Vagina (tissue), 2 donors: ENCODE results near the gene CRELD2. TPM values are rescaled to one million over a fixed set of nuclear protein-coding genes. Genes with fewer than 3 reads are reported as not detected.

ENCODE experiments used
- DNase-seq, 2 donors: peaks; one replicate each; pipeline ENCODE4 v3.0.0-alpha.2; 2017; ENCODE audit errors: extremely low spot score in 2 of 2
- H3K27ac ChIP-seq: fragments of 200-600 bp; sonication (generic); one replicate; pipeline ENCODE4 v1.5.1; 2019
- H3K27me3 ChIP-seq: fragments of 200-600 bp; sonication (generic); one replicate; pipeline ENCODE4 v1.5.1; 2019
- H3K36me3 ChIP-seq, 2 donors: fragments of 200-600 bp; sonication (generic); one replicate each; pipeline ENCODE4 v1.5.1; 2017 to 2019
- H3K4me1 ChIP-seq: fragments of 200-600 bp; sonication (generic); one replicate; pipeline ENCODE4 v1.5.1; 2019
- H3K4me3 ChIP-seq, 2 donors: fragments of 200-600 bp; sonication (generic); 1 replicate in 1 of 2; 2 replicates in 1 of 2; pipeline ENCODE4 v1.5.1; 2016 to 2019
- H3K9me3 ChIP-seq: fragments of 200-600 bp; sonication (generic); one replicate; pipeline ENCODE4 v1.5.1; 2019
- POLR2A ChIP-seq, 2 donors: fragments of 450-650 bp; IDR thresholded peaks; one replicate each; pipeline ENCODE4 v1.6.1; 2017; ENCODE audit warnings: antibody characterized with exemption in 2 of 2, mild to moderate bottlenecking in 2 of 2, moderate library complexity in 2 of 2
- POLR2AphosphoS5 ChIP-seq, 2 donors: sonication (generic); formaldehyde crosslinking; IDR thresholded peaks; one replicate each; pipeline ENCODE4 v1.9.0; 2017; ENCODE audit warnings: antibody characterized with exemption in 2 of 2, mild to moderate bottlenecking in 2 of 2, low read depth in 1 of 2; ENCODE audit not compliant: insufficient read depth in 1 of 2
- intact Hi-C: fragments of 100-400 bp; cut with DNase I; formaldehyde crosslinking; loops from one replicate; pipeline ENCODE4 v1.15.1; 2023
- total RNA-seq: library from RNA; depleted of rRNA; stranded (reverse); fragments of >200 nt; gene quantifications from one replicate; pipeline ENCODE4 v1.2.3, GENCODE V29; 2016
- TF ChIP-seq, protein P1 (sequence below), 3 experiments: fragments of 450-650 bp in 2 of 3; fragments of 200-600 bp in 1 of 3; sonication (generic) in 1 of 3; IDR thresholded peaks; one replicate each; pipeline ENCODE4 v1.5.1; 2017 to 2019; ENCODE audit warnings: antibody characterized with exemption in 3 of 3, mild to moderate bottlenecking in 2 of 3, moderate library complexity in 2 of 3

The CRELD2 gene
- total RNA-seq, 1 donor from 2014 or later = 34.4 TPM

- TF ChIP-seq POLR2A (IDR thresholded peaks at IDR 0.05) (no peak), POLR2AphosphoS5 (IDR thresholded peaks at IDR 0.05; ENCODE audit: insufficient read depth in 1 of 2, low read depth in 1 of 2) (no peak)
- TF ChIP-seq, protein P1, sequence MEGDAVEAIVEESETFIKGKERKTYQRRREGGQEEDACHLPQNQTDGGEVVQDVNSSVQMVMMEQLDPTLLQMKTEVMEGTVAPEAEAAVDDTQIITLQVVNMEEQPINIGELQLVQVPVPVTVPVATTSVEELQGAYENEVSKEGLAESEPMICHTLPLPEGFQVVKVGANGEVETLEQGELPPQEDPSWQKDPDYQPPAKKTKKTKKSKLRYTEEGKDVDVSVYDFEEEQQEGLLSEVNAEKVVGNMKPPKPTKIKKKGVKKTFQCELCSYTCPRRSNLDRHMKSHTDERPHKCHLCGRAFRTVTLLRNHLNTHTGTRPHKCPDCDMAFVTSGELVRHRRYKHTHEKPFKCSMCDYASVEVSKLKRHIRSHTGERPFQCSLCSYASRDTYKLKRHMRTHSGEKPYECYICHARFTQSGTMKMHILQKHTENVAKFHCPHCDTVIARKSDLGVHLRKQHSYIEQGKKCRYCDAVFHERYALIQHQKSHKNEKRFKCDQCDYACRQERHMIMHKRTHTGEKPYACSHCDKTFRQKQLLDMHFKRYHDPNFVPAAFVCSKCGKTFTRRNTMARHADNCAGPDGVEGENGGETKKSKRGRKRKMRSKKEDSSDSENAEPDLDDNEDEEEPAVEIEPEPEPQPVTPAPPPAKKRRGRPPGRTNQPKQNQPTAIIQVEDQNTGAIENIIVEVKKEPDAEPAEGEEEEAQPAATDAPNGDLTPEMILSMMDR (IDR thresholded peaks at IDR 0.05) = no peak
- no peak for DNase-seq
- Histone ChIP-seq H3K4me3 (no peak overlapping the region), H3K27ac (no peak overlapping the region), H3K4me1 (no peaks in the 10 kb centered on the region), H3K9me3 (no peaks in the 10 kb centered on the region), H3K27me3 (no peaks in the 10 kb centered on the region), H3K36me3 (peaks cover 0 to 31% of the 10 kb centered on the region in 2 donors)
- intact Hi-C loops = no loop called here
Measured at GRCh38 chr22:49884503-49885260, 33.8 kb upstream of the CRELD2 start.

GRCh38 chr22:49885281-49885680 is 33.2 kb upstream of the CRELD2 start:
- Histone ChIP-seq H3K9me3 (no peaks in the 10 kb centered on the region), H3K4me1 (no peaks in the 10 kb centered on the region), H3K36me3 (peaks cover 0 to 31% of the 10 kb centered on the region in 2 donors), H3K27ac (no peak overlapping the region), H3K4me3 (no peak overlapping the region), H3K27me3 (no peaks in the 10 kb centered on the region)
- DNase-seq = no peak
- TF ChIP-seq POLR2AphosphoS5 (IDR thresholded peaks at IDR 0.05; ENCODE audit: insufficient read depth in 1 of 2, low read depth in 1 of 2) (no peak), POLR2A (IDR thresholded peaks at IDR 0.05) (no peak)
- TF ChIP-seq, protein P1 (IDR thresholded peaks at IDR 0.05) = no peak
- intact Hi-C loops = no loop called here

GRCh38 chr22:49885881-49886280 is 32.6 kb upstream of the CRELD2 start:
- Histone ChIP-seq H3K9me3 (no peaks in the 10 kb centered on the region), H3K36me3 (peaks cover 0 to 31% of the 10 kb centered on the region in 2 donors), H3K27me3 (no peaks in the 10 kb centered on the region), H3K27ac (no peak overlapping the region), H3K4me1 (no peaks in the 10 kb centered on the region), H3K4me3 (no peak overlapping the region)
- intact Hi-C loops = no loop called here
- TF ChIP-seq POLR2AphosphoS5 (IDR thresholded peaks at IDR 0.05; ENCODE audit: insufficient read depth in 1 of 2, low read depth in 1 of 2) = no peak
- TF ChIP-seq, protein P1 (IDR thresholded peaks at IDR 0.05) = no peak
- DNase-seq = no peak

GRCh38 chr22:49886346-49887063 is 31.9 kb upstream of the CRELD2 start:
- Histone ChIP-seq H3K27ac (no peak overlapping the region), H3K9me3 (no peaks in the 10 kb centered on the region), H3K36me3 (peaks cover 0 to 31% of the 10 kb centered on the region in 2 donors), H3K4me3 (no peak overlapping the region), H3K27me3 (no peaks in the 10 kb centered on the region), H3K4me1 (no peaks in the 10 kb centered on the region)
- no peak for TF ChIP-seq POLR2AphosphoS5 (IDR thresholded peaks at IDR 0.05; ENCODE audit: insufficient read depth in 1 of 2, low read depth in 1 of 2)
- no peak for TF ChIP-seq POLR2A (IDR thresholded peaks at IDR 0.05)
- TF ChIP-seq, protein P1 (IDR thresholded peaks at IDR 0.05) = no peak
- no peak for DNase-seq
- intact Hi-C loops = no loop called here

DNA sequence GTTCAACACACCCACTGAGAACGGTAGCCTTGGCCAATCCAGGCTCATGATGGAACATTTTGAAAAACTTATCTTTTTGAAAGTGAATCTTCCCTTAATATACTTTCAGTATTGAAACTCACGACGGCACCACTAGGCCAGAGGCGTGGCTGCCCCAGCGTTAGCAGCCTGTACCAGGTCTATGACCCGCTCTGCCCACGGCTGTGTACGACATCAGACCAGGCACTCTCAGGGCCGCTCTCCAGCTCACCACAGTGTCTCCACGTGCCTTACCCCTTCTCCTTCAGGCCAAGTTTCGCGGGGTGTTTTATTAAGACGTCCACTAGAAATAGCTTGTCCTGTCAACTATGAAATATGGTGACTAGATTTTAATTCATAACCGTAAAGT is 31.4 kb upstream of the CRELD2 start:
- Histone ChIP-seq H3K9me3 (no peaks in the 10 kb centered on the region), H3K36me3 (peaks cover 0 to 31% of the 10 kb centered on the region in 2 donors), H3K4me1 (no peaks in the 10 kb centered on the region), H3K27ac (no peak overlapping the region), H3K27me3 (no peaks in the 10 kb centered on the region), H3K4me3 (no peak overlapping the region)
- DNase-seq = no peak
- intact Hi-C loops = no loop called here
- TF ChIP-seq POLR2A (IDR thresholded peaks at IDR 0.05) = no peak
- TF ChIP-seq POLR2AphosphoS5 (IDR thresholded peaks at IDR 0.05; ENCODE audit: insufficient read depth in 1 of 2, low read depth in 1 of 2) = no peak
- TF ChIP-seq, protein P1 (IDR thresholded peaks at IDR 0.05) = no peak
